AG20443 (cell line): Measurements from ENCODE around the gene FERMT1.

Experiments
- DNase-seq: peaks from one replicate; pipeline ENCODE4 v3.0.0; 2012; ENCODE audit warnings: low spot score, mixed read lengths

The FERMT1 gene, protein sequence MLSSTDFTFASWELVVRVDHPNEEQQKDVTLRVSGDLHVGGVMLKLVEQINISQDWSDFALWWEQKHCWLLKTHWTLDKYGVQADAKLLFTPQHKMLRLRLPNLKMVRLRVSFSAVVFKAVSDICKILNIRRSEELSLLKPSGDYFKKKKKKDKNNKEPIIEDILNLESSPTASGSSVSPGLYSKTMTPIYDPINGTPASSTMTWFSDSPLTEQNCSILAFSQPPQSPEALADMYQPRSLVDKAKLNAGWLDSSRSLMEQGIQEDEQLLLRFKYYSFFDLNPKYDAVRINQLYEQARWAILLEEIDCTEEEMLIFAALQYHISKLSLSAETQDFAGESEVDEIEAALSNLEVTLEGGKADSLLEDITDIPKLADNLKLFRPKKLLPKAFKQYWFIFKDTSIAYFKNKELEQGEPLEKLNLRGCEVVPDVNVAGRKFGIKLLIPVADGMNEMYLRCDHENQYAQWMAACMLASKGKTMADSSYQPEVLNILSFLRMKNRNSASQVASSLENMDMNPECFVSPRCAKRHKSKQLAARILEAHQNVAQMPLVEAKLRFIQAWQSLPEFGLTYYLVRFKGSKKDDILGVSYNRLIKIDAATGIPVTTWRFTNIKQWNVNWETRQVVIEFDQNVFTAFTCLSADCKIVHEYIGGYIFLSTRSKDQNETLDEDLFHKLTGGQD

DNA sequence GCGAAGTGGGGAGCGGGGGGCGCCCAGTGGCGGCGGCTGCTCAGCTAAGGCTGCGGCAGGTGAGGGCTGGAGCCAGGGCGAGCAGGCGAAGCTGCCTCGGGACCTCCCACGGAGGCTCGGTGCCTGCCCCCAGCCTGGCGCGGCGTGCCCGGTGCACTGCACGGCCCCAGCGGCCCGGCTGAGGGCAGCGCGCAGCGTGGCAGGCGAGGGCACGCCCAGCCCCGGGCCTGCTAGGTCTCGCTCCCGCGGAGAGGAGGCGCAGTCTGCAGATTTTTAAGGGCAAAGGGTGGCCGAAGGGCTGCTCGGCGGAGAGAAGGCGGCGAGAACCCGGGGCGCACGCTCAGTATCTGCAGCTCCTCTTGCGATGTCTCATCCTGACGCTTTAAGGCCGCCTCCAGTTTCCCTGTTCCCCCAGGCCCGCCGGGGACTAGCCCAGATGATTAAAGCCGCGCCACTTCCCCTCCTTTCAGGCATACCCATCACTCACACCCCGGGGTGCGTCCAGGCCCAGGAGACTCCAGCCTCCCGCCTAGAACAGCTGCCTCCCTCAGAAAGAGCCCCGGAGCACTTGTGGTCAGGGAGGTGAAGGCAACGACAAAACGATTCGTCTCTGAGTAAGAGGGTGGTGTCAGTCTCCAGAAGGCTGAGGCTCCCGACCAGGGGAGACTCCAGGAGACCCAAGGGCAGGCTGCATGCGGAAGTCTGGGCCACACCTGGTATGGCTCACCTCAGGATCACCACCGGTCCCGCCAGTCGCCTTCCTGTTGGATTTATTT, at the start of gene FERMT1:
TSS of gene FERMT1 (minus strand) at position 158 of the 776 bp plus-strand sequence. CDS start 3,476 bp downstream, outside the sequence.
- peak; percentile 89 for DNase-seq

DNA sequence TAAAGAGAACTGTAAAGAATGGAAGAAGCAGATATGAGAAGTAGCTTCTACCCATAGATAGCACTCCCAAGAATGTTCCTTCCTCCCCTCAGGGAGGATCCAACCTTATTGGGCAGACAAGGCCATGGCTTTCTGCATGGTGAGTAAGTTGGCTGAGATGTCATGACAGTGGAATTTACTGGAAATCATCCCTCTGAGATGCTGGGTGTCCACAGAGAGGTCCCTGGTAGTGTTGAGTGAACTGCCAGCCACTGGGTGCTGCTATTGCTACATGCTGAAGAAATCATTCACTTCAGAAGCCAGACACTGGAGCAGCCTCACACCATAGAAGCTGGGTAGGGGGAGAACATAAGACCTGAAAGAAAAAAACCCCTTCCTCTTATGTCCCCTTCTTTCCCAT, 46.4 kb upstream of the FERMT1 start:
- no peak for DNase-seq

DNA sequence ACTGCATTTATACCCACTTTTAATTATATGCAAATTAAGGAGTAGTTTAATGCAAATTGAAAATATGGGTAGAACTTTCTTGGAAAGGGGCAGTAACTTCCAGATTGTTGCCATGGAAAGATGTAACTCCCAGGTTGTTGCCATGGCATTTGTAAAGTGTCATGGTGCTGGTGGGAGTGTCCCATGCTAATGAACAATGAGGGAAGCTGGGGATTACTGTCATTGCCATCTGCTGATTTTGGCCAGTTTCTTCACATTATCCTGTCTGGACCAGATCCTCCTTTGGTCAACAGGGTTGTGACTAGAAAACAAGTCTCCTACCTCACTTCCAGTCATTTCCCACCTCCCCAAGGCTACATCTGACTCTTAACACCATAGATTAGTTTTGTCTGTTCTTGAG, 45.4 kb upstream of the FERMT1 start:
- no peak for DNase-seq

DNA sequence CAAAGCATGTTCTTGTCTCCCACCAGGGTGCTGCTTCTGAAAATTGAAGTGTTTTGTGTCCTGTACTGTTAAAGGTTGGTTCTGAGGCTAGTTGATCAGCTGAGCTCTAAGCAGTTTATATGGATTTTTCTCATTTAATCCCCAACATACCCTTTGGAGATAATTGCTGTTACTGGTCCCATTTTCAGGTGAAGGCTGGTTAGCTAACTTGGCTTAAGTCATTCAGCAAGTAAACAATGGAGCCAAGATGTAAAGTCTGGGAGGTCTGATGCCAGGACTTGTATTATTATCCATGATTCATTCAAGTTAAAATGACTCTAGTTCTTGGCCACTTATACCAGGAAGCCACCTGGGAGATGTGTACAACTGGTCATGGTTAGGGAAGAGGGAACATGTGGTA, 42.5 kb upstream of the FERMT1 start:
- no peak for DNase-seq

DNA sequence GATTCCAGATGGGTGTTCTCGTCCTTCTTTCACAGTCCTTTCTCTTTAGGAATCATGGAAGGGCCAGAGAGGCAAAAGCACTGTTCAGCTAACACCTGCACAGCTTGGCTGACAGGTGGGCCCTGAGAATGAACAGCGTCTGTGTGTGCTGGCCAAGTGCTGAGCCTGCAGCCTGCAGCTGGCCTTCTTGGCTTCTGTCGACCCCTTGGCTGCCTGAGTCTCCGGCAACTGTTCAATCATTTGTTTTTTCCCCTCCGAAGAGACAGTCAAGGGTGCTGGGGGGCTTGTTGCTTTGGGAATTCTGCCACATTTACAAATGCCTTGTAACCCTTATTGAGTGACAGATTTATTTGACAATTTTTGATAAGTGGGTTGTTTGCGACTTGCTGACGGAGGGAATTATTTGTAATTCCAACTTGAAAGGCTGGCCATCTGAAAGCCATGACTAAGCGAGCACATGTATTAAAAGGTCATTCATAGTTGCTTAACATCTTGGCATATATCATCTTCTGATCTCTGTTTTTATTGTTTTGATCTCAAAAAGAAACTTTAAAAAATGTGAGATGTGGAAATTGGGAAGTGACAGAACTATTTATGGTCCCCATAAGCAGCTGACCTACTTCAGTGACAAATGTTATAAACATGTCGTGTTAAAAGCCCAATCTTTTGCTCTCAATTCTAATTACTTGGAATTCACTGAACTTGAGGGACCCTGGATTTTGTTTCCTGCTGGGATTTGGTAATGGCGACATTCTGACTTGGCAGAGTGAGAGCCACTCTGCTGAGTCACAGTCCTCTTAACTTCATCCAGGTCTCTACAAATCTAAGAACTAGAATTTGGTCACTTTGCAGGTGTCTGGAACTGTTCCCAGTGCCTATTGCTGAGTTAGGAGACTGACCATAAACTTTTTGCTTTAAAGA, 41.9 kb upstream of the FERMT1 start:
- no peak for DNase-seq

DNA sequence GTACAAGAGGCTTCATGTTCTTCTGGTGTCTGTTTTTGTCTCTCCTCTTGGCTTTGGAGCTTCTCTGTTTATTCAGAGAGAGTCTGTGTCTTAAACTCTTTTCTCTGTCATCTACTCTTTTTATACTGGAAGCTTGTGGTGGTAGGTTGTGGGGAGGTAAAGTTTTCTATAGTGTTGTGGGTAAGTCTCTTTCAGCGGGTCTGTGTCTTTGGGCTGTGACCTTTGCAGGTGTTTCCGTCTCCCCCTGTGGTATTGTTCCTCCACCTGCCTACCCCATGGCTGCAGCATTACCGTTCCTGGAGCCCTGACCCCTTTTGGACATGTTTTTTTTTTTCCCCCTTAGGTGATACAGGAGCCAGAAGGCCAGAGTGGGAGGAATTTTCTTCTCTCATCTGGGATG, 37.9 kb upstream of the FERMT1 start:
- DNase-seq, result no peak

DNA sequence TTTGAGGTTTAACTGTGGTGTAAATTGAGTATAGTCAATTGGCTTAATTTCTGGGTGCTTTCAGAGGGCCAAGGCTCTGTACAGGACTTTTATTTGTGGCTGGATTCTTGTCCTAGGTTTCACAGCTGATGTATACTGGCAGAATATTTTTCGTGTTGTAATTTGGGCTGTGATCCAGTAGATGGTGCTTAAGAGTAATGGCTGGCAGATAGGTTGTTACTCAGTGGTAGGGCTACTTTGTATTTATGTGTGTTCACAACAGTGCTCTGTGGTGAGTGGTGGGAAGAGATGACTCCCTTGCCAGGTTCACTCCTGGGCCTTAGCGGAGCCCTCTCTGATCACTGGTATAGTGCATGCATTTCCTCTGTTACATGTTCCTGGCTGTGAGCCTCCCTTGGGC, 34.5 kb upstream of the FERMT1 start:
- no peak for DNase-seq

DNA sequence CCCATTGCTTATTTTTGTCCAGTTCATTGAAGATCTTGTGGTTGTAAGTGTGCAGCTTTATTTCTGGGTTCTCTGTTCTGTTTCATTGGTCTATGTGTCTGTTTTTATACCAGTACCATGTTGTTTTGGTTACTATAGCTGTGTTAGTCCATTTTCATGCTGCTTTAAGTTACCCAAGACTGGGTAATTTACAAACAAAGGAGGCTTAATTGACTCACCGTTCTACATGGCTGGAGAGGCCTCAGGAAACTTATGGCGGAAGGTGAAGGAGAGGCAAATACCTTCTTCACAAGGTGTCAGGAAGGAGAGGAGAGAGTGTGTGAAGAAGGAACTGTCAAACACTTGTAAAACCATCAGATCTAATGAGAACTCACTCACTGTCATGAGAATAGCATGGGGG, 29.9 kb upstream of the FERMT1 start:
- DNase-seq, result no peak

DNA sequence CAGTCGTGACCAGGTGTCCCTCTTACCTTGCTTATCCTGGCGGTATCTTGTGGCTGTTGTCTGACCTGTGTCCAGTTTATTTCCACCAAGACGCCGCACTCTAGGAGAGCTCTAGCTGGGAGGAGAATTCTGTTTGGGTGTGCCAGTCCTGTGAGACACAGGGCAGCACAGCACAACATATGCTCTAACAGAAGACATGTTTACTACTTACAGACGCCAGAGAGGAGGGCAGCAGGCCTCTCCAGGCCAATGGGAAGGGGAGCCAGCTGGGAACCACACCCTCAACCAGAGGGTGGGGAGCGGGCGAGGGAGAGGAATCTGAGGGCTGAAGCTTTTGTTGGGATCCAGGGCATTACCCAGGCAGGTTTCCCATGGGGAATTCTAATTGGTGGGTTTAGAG, 25.2 kb upstream of the FERMT1 start:
- DNase-seq, result no peak

DNA sequence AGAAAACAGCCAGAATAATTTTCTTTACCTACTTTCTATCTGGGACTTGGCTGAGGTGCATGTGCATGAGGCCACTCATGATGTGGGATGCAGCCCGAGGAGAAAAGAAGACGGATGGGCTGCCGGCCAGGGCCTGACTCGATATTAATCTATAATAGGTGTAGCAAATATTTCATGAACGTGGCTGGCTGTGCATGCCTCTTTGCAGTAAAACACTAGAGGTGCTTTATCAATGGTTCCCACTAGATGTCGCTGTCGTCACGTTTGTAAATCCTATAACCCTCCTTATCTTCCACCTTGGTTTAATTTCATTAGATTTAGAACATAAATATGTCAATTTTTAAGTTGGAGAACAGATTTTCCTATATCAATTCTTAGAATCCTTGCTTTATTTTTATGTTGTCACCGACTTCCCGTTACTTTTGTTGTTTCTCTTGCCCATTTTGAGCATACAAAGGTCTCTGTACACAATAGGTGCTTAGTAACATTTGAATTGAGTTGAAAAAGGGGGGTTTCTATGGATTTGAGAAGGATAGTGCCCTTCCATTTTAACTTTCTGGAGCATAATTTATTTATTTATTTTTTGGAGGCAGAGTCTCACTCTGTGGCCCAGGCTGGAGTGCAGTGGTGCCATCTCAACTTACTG, 19.6 kb upstream of the FERMT1 start:
- peak; percentile 65 for DNase-seq

DNA sequence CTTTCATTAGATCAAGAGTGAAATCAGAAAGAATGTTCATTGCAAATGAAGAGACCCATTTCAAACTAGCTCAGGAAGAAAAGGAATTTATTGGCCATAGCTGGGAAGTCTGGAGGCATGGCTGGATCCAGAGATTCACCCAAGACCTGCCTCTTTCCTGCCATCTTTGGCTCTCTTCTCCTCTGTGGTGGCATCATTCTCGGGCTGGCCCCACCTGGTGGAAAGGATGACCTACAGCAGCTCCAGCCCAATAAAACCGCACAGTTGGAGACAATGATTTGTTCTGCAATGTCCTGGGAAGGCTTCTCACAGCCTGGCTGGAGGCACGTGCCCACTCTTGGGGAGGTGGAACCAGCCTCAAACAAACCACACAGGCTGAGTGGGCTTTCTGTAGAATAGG, 18.1 kb upstream of the FERMT1 start:
- no peak for DNase-seq

DNA sequence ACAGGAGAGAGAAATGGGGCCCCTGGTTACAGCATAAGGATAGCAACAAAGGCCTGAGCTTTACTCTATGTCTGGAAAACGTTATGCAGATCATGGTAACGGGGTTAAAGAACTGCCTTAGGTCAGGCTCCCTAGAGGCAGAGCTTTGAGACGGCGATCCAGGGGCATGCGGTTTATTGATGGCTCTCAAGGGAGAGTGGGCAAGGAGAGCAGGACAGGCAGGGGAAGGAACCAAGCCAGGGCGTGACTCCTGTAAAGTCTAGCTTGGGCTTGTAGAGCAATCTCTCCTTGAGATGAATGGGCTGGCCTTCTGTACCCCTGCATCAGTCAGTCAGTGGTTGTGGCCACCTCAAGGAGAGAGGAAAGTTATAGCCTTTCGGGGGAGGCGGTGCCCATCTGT, 12.5 kb upstream of the FERMT1 start:
- no peak for DNase-seq

DNA sequence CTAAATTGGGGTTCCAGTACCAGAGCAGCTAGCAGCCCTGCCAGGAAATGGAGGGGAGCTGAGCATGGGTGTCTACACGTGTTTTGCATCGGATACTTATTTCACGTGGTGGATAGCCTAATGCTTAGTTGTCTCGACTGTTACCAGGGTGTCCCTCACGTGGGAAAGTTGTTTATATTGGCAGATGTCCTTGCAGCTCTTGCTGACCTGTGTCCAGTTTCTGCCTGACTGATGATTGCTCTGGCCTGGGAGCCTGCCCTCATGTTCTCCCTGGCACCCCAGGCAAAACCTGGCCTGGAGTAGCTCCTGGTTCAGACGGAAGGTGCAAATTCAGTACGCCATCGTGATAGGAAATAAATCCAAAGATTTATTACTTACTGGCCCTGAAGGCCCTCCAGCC, 11.8 kb upstream of the FERMT1 start:
- no peak for DNase-seq

DNA sequence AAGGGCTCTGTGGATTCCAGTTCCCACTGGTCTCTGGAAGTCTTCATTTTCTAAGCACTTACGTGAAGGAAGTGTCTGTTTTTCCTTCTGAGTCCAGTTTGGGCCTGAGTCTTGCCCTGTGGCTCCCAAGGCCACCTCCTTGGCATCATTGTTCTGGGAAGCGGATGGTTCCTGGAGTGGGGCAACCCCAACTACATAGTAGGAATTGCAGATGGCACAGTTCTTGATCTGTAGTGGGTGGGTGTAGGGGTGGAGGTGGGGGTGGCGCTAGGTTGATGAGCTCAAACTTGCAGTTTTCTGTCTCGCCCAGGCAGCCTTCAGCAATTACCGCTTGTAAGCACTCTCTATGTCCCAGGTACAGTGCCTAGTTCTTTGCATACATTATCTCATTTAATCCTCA, 7.2 kb upstream of the FERMT1 start:
- no peak for DNase-seq

DNA sequence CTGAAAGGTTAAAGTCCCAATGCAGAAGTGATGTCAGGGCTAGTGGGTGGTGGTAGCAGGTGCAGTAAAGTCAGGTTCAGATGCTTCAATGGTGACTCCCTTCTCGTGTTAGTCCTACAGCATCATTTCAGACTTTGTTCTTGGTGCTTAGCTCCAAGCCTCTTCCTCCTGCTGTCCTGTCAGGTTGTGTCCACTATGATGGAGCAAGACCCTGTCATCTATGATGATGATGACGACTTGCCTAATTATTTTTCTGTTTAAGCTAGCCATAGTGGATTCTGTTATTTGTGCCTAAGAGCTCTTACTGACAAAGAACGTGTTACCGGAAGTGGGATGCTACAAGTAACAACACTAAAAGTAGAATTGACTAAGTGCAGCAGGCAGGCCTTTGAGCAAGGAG, 5.0 kb upstream of the FERMT1 start:
- no peak for DNase-seq

DNA sequence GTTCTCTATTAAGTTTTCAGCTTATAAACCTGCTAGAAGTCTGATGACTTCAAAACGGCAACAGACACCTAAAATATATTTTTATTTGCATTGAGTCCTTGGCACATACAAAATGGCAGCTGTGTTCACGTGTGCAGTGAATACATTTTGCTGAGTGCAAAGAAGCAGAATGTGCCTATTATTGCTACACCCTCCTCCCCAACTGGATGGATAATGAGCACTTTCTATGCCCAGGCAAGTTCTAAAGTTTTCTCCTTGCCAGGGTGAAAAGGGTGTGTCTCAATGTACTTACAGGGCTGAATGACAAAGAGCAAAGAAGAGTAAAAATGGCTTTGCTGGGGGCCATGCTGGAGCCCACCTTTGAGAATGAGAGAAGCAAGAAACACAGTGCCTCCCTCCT, 4.0 kb upstream of the FERMT1 start:
- DNase-seq, result no peak

DNA sequence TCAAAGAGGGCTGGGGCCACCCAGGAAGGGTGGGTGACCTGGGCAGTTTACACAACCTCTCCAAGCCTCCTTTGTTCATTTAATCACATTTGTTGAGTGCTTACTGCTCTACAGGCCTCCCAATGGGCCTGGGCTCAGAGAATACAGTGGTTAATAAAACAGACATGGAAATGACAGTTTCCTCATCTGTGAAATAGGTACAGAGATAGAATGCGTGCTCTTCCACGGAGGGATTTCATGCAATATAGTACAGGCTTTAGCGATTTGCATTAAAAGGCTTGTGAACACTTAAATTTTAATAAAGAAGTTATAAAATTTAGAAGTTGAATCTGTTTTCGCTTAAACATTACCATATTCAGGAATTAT, 802 bp upstream of the FERMT1 start:
- DNase-seq, result no peak

DNA sequence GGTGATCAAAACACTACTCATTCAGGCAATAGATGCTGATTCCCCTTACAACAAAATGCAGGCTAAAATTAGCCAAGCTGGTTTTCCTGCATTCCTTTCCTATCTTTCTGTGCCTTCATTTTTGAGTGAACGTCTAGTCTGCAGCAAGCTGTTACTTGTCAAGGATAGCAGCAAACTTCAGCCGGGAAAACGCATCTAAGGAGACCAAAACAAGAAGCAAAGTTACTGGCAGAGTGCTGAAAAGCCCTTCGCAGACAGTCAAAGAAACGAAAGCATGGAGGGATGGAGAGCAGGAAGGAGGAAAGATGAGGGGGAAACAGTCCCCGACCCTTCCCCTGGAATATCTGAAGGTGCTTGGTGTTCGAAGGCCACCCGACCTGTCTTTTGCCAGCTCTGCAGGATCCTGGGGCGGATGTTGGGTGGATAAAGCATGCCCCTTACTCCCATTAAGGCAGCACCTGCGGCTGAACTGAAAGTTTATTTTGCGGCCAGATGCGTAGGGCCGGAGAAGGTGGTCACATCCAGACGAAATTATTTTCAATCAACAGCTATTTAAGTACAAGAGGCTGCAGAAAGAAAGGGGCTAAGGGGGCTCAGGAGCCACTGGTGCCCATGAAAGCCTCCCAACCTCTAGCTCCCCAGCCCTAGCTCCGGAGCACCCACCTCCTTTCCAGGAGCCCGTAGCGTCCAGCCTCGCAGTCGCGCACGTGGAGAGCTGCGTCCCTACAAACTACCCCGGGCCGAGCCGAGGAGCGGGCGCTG, 538 bp downstream of the FERMT1 start:
- DNase-seq, result peak; percentile 15

DNA sequence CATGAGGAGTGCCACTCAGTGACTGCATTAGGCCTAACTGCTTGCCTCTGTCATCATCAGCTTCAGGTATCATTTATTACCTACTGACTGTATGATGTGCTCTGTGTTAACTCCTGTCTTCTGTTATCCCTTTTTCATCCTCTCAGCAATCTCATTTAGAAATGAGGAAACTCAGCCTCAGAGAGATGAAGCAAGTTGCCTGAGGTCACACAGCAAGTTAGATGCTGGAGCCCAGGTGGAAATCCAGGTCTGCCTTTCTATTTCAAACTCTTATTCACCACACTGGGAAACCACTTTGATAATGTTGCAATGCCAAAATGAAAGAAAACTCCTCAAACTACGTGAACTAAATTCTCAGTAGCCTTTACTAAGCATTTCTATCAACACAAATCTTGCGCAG, 1.3 kb downstream of the FERMT1 start:
- no peak for DNase-seq

DNA sequence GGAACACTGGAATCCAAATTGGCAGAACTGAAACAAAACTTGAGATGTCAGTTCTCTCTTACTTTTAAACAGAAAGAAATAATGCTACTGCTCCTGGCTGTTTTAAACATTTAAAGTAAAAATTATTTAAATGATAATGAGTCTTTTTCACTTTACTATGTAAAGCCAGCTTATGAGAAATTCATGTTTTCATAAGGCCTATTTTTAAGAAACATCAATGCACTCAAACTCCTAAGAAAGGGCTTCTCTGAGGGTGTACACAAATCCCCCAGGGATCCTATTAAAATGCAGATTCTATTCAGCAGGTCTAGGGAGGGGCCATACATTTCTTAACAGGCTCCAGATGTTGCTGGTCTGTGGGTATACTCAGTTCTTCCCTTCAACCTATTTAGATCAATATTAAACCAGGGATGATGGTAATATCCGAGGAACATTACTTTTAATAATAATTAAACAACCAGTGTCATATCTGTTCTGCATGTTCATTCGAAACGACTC, 2.3 kb downstream of the FERMT1 start:
- DNase-seq, result no peak
